Vagina (tissue), 2 donors: Measurements from ENCODE around the gene ACP7.

Experiments used
- POLR2A ChIP-seq, 2 donors: fragments of 450-650 bp; IDR thresholded peaks; one replicate each; pipeline ENCODE4 v1.6.1; 2017; ENCODE audit warnings: antibody characterized with exemption in 2 of 2, mild to moderate bottlenecking in 2 of 2, moderate library complexity in 2 of 2
- POLR2AphosphoS5 ChIP-seq, 2 donors: sonication (generic); formaldehyde crosslinking; IDR thresholded peaks; one replicate each; pipeline ENCODE4 v1.9.0; 2017; ENCODE audit warnings: antibody characterized with exemption in 2 of 2, mild to moderate bottlenecking in 2 of 2, low read depth in 1 of 2; ENCODE audit not compliant: insufficient read depth in 1 of 2
- TF ChIP-seq, protein P1 (sequence below), 3 experiments: fragments of 450-650 bp in 2 of 3; fragments of 200-600 bp in 1 of 3; sonication (generic) in 1 of 3; IDR thresholded peaks; one replicate each; pipeline ENCODE4 v1.5.1; 2017 to 2019; ENCODE audit warnings: antibody characterized with exemption in 3 of 3, mild to moderate bottlenecking in 2 of 3, moderate library complexity in 2 of 3

GRCh38 chr19:39154100-39154628 is 70.0 kb downstream of the ACP7 start:
- TF ChIP-seq, protein P1, sequence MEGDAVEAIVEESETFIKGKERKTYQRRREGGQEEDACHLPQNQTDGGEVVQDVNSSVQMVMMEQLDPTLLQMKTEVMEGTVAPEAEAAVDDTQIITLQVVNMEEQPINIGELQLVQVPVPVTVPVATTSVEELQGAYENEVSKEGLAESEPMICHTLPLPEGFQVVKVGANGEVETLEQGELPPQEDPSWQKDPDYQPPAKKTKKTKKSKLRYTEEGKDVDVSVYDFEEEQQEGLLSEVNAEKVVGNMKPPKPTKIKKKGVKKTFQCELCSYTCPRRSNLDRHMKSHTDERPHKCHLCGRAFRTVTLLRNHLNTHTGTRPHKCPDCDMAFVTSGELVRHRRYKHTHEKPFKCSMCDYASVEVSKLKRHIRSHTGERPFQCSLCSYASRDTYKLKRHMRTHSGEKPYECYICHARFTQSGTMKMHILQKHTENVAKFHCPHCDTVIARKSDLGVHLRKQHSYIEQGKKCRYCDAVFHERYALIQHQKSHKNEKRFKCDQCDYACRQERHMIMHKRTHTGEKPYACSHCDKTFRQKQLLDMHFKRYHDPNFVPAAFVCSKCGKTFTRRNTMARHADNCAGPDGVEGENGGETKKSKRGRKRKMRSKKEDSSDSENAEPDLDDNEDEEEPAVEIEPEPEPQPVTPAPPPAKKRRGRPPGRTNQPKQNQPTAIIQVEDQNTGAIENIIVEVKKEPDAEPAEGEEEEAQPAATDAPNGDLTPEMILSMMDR (IDR thresholded peaks at IDR 0.05): no peak
- no peak for TF ChIP-seq POLR2AphosphoS5 (IDR thresholded peaks at IDR 0.05; ENCODE audit: insufficient read depth in 1 of 2, low read depth in 1 of 2)
- no peak for TF ChIP-seq POLR2A (IDR thresholded peaks at IDR 0.05)
